ENCODE results near the gene BFSP1. TPM values are rescaled to one million over a fixed set of nuclear protein-coding genes. Genes with fewer than 3 reads are reported as not detected.
A peak's percentile ranks its signal among the peaks of the same experiment; 100 is the strongest.

BFSP1 gene
- total and polyA plus RNA-seq, 3 donors from 2014 or later: 7.4 to 11.3 (median 10.7) TPM

GRCh38 chr20:17573463-17573862 is 42.3 kb upstream of the BFSP1 start:
- TF ChIP-seq, protein P1, sequence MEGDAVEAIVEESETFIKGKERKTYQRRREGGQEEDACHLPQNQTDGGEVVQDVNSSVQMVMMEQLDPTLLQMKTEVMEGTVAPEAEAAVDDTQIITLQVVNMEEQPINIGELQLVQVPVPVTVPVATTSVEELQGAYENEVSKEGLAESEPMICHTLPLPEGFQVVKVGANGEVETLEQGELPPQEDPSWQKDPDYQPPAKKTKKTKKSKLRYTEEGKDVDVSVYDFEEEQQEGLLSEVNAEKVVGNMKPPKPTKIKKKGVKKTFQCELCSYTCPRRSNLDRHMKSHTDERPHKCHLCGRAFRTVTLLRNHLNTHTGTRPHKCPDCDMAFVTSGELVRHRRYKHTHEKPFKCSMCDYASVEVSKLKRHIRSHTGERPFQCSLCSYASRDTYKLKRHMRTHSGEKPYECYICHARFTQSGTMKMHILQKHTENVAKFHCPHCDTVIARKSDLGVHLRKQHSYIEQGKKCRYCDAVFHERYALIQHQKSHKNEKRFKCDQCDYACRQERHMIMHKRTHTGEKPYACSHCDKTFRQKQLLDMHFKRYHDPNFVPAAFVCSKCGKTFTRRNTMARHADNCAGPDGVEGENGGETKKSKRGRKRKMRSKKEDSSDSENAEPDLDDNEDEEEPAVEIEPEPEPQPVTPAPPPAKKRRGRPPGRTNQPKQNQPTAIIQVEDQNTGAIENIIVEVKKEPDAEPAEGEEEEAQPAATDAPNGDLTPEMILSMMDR (IDR thresholded peaks at IDR 0.05): no peak
- TF ChIP-seq POLR2A (IDR thresholded peaks at IDR 0.05): no peak
- WGBS, 2 donors: 79 to 83% methylated on average over 3 of the region's 3 CpGs
- Histone ChIP-seq H3K27me3 (no peaks in the 10 kb centered on the region), H3K36me3 (ENCODE audit: low read depth, missing control alignments) (no peaks in the 10 kb centered on the region), H3K4me1 (peaks cover 16% of the 10 kb centered on the region), H3K27ac (peak overlapping the region in 1 of 2 donors; percentile 100), H3K4me3 (no peak overlapping the region), H3K9me3 (no peaks in the 10 kb centered on the region)
- no peak for DNase-seq
- intact Hi-C loops (cut with DNase I; ENCODE audit: low total_unique reads): no loop called here

- no peaks in the 10 kb centered on the region for H3K9me3 ChIP-seq
- peaks cover 16% of the 10 kb centered on the region for H3K4me1 ChIP-seq
- TF ChIP-seq, protein P1 (IDR thresholded peaks at IDR 0.05): no peak
- 18 to 27% methylated on average over 7 of the region's 7 CpGs for WGBS, 2 donors
- H3K4me3 ChIP-seq: peak overlapping the region in 1 of 2 donors; percentile 100
- DNase-seq: no peak
- peak overlapping the region; percentile 21 to 100 for H3K27ac ChIP-seq
- no peaks in the 10 kb centered on the region for H3K27me3 ChIP-seq
- intact Hi-C loops (cut with DNase I; ENCODE audit: low total_unique reads): no loop called here
- H3K36me3 ChIP-seq (ENCODE audit: low read depth, missing control alignments): no peaks in the 10 kb centered on the region
These were observed 41.0 kb upstream of the BFSP1 start for GRCh38 chr20:17572034-17572638.

DNA sequence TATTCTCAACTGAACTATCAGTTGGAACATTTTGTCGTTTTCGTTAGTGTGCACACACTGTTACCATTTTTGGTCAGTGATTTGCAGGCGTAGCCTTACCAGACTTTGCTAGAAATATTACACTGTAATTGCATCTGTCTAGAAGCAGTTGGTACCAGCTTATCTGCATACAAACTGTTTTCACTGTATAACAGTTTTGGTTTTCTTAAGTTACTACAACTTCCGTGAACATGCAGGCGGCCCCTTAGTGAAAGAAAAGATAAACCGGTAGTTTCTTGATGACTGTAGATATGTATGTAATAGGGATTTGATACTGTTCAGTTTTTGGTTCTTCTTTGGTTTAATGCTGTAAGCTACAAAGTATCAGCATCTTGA is 40.0 kb upstream of the BFSP1 start:
- intact Hi-C loops (cut with DNase I; ENCODE audit: low total_unique reads): no loop called here
- TF ChIP-seq, protein P1 (IDR thresholded peaks at IDR 0.05): no peak
- no peak for TF ChIP-seq POLR2A (IDR thresholded peaks at IDR 0.05)
- DNase-seq: no peak
- H3K4me1 ChIP-seq: peaks cover 16% of the 10 kb centered on the region
- WGBS, 2 donors: 4 to 7% methylated on average over 6 of the region's 6 CpGs
- no peaks in the 10 kb centered on the region for H3K27me3 ChIP-seq
- H3K27ac ChIP-seq: peak overlapping the region; percentile 100
- no peaks in the 10 kb centered on the region for H3K9me3 ChIP-seq
- H3K36me3 ChIP-seq (ENCODE audit: low read depth, missing control alignments): no peaks in the 10 kb centered on the region
- H3K4me3 ChIP-seq: peak overlapping the region; percentile 100

DNA sequence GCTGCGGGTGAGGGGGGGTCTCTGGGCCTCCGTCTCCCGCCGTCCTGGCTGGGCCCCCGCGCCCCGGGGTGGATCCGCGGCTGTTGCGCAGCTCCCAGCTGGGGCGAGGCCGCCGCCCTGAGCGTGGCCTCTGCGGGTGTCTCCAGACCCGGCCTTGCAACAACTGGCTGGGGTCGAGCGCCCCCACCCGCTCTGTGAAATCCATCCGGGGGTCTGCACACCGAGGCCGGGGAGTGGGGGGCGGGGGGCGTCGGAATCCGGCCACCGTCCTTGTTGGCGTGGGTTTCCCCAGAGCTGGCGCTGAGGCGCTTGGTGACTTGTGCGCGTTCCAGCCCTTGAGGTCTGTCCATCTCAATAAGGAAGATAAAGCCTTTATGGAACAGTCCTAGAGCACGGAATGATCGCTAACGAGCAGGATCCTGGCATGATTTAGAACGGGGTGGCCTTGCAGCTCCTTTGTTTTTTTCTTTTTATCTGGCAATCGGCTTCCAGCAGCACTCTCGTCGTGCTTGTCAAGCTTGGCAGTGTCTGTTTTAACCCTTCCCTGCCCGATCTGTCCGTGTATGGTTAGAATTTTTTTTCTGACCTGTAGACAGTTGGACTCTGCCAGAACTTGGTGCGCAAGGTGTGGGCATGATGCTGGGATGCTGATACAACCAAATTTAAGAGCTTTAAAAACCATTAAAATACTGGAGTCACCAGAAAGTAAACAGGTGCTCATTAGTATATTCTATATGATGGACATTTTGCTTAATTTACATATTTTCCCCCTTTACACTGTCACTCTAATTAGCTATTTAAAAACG is 39.4 kb upstream of the BFSP1 start:
- intact Hi-C loops (cut with DNase I; ENCODE audit: low total_unique reads): no loop called here
- peaks cover 16% of the 10 kb centered on the region for H3K4me1 ChIP-seq

More for the DNA sequence above, 39.4 kb upstream of the BFSP1 start:
- Histone ChIP-seq H3K36me3 (ENCODE audit: low read depth, missing control alignments) (no peaks in the 10 kb centered on the region), H3K27ac (peak overlapping the region; percentile 100), H3K4me3 (peak overlapping the region; percentile 100), H3K9me3 (no peaks in the 10 kb centered on the region), H3K27me3 (no peaks in the 10 kb centered on the region)
- WGBS, 2 donors: 0% methylated on average over 21 to 39 of the region's 43 CpGs
- DNase-seq: peak; percentile 61
- TF ChIP-seq, protein P1 (IDR thresholded peaks at IDR 0.05): no peak
- TF ChIP-seq POLR2A (IDR thresholded peaks at IDR 0.05): no peak
